NCI-H187 treated with DMSO at 0.1 percent for 48 hours (cell line): ENCODE data around the gene ZNF281.
"Not testable (repeated sequence)": the region's sequence is repeated elsewhere in the genome, so short reads cannot be mapped to it uniquely, and the experiment has no call there.

Experiments used
- DNase-seq: peaks from one replicate; lab custom pipeline; 2025; lab: John Stamatoyannopoulos, UW

Gene ZNF281

GRCh38 chr1:200429221-200429751 is 19.4 kb upstream of the ZNF281 start:
- DNase-seq: no peak

GRCh38 chr1:200428482-200429205 is 18.8 kb upstream of the ZNF281 start:
- no peak for DNase-seq

GRCh38 chr1:200427744-200428143 is 17.9 kb upstream of the ZNF281 start:
- no peak for DNase-seq

- no peak for DNase-seq
These were observed 16.4 kb upstream of the ZNF281 start for GRCh38 chr1:200426196-200426595.

- no peak for DNase-seq
These were observed 13.4 kb upstream of the ZNF281 start for GRCh38 chr1:200423235-200423634.

- no peak for DNase-seq
These were observed 12.4 kb upstream of the ZNF281 start for GRCh38 chr1:200422211-200422610.

GRCh38 chr1:200415789-200416593 is 6.2 kb upstream of the ZNF281 start:
- DNase-seq: no peak

GRCh38 chr1:200415227-200415626 is 5.4 kb upstream of the ZNF281 start:
- DNase-seq: no peak

GRCh38 chr1:200414657-200415056 is 4.8 kb upstream of the ZNF281 start:
- no peak for DNase-seq

- not testable (repeated sequence) for DNase-seq
These were observed 3.9 kb upstream of the ZNF281 start for GRCh38 chr1:200413766-200414165.

GRCh38 chr1:200411406-200412257 is 1.8 kb upstream of the ZNF281 start:
- DNase-seq: no peak

GRCh38 chr1:200410566-200410878 is 686 bp upstream of the ZNF281 start:
- peak; percentile 5 for DNase-seq

- no peak for DNase-seq
These were observed 554 bp downstream of the ZNF281 start for GRCh38 chr1:200409203-200409760.

- DNase-seq: no peak
These were observed 3.6 kb downstream of the ZNF281 start for GRCh38 chr1:200406161-200406797.

- no peak for DNase-seq
These were observed 4.6 kb downstream of the ZNF281 start for GRCh38 chr1:200405264-200405663.

GRCh38 chr1:200401708-200402107 is 8.1 kb downstream of the ZNF281 start:
- no peak for DNase-seq

GRCh38 chr1:200401263-200401662 is 8.6 kb downstream of the ZNF281 start:
- DNase-seq: no peak

- no peak for DNase-seq
These were observed 9.3 kb downstream of the ZNF281 start for GRCh38 chr1:200400556-200400955.

- no peak for DNase-seq
These were observed 10.0 kb downstream of the ZNF281 start for GRCh38 chr1:200399860-200400259.

GRCh38 chr1:200398373-200398772 is 11.5 kb downstream of the ZNF281 start:
- DNase-seq: no peak

- DNase-seq: no peak
These were observed 17.1 kb downstream of the ZNF281 start for GRCh38 chr1:200392625-200393185.
